Activated CD8-positive, alpha-beta T cell treated with anti-CD3 and anti-CD28 coated beads for 36 hours (primary cell): ENCODE data around the gene APBB1IP. TPM values are rescaled to one million over a fixed set of nuclear protein-coding genes. Genes with fewer than 3 reads are reported as not detected.

Experiments used
- ATAC-seq: fragments of 200-7000 bp; cut with Tn5 transposase; one replicate; pipeline ENCODE4 v1.10.0; 2021; ENCODE audit warnings: mild to moderate bottlenecking, moderate library complexity
- CTCF ChIA-PET: fragments of 350-600 bp; sonication (Branson Sonifier 250); formaldehyde crosslinking; loops from one replicate; lab custom pipeline; 2021; ENCODE audit warnings: antibody characterized with exemption; lab: Charles Lee
- POLR2A ChIA-PET: fragments of 350-600 bp; sonication (Branson Sonifier 250); formaldehyde crosslinking; loops from one replicate; lab custom pipeline; 2021; ENCODE audit warnings: antibody characterized with exemption; lab: Charles Lee
- DNase-seq: peaks from one replicate; pipeline ENCODE4 v3.0.0-alpha.2; 2020
- H3K27ac Mint-ChIP-seq: one replicate; pipeline ENCODE4 v1.8.0; 2021; ENCODE audit warnings: mild to moderate bottlenecking, mixed read lengths
- H3K27me3 Mint-ChIP-seq: one replicate; pipeline ENCODE4 v1.8.0; 2021; ENCODE audit warnings: mixed read lengths
- H3K36me3 Mint-ChIP-seq: one replicate; pipeline ENCODE4 v1.8.0; 2021; ENCODE audit warnings: low read depth, mixed read lengths
- H3K4me1 Mint-ChIP-seq: one replicate; pipeline ENCODE4 v1.8.0; 2021; ENCODE audit warnings: low read depth, mixed read lengths
- H3K4me3 Mint-ChIP-seq: one replicate; pipeline ENCODE4 v1.8.0; 2021; ENCODE audit warnings: mild to moderate bottlenecking, moderate library complexity, mixed read lengths
- H3K9me3 Mint-ChIP-seq: one replicate; pipeline ENCODE4 v1.8.0; 2021; ENCODE audit warnings: mixed read lengths
- CTCF ChIP-seq: fragments of 200-600 bp; IDR thresholded peaks from one replicate; pipeline ENCODE4 v1.8.0; 2022; ENCODE audit warnings: antibody characterized with exemption, mild to moderate bottlenecking
- intact Hi-C: fragments of 100-400 bp; cut with micrococcal nuclease; formaldehyde crosslinking; loops from one replicate; pipeline ENCODE4 v1.10.0; 2022
- total RNA-seq, 2 experiments: library from RNA; stranded (reverse); gene quantifications; one replicate each; pipeline ENCODE4 v1.2.3, GENCODE V29; 2021

APBB1IP gene
- total RNA-seq, 2 experiments from 2014 or later = 61.9 to 64.8 TPM

- DNase-seq (no peak), ATAC-seq (no peak)
- POLR2A ChIA-PET = interaction anchor here (1.2 to 1.5 kb wide), 3 partner anchors 11 to 51 kb away, joined by 3 to 5 read pairs (median 5); no protein-coding TSS in a partner anchor
- intact Hi-C loops = loop anchor here (5.0 kb wide), 1 partner anchor 94 kb away; no protein-coding TSS in a partner anchor
- CTCF ChIA-PET = interaction anchor here (0.7 to 1.7 kb wide), 2 partner anchors 14 to 40 kb away, joined by 3 read pairs; no protein-coding TSS in a partner anchor
- no peak for TF ChIP-seq CTCF
- Mint-ChIP-seq H3K4me1 (peaks cover 30% of the 10 kb centered on the region), H3K36me3 (peaks cover 6% of the 10 kb centered on the region), H3K4me3 (no peak overlapping the region), H3K9me3 (peaks cover 5% of the 10 kb centered on the region), H3K27me3 (no peaks in the 10 kb centered on the region), H3K27ac (peak overlapping the region; percentile 84)
Observed at GRCh38 chr10:26435852-26436251, 2.3 kb upstream of the APBB1IP start.

- Mint-ChIP-seq H3K36me3 (peaks cover 12% of the 10 kb centered on the region), H3K27me3 (no peaks in the 10 kb centered on the region), H3K4me1 (peaks cover 37% of the 10 kb centered on the region), H3K27ac (peak overlapping the region; percentile 82), H3K9me3 (peaks cover 5% of the 10 kb centered on the region), H3K4me3 (peak overlapping the region; percentile 43)
- CTCF ChIA-PET = interaction anchor here (1.1 kb wide), 1 partner anchor 120 kb away, joined by 3 read pairs; no protein-coding TSS in a partner anchor
- POLR2A ChIA-PET = interaction anchor here (1.2 to 1.5 kb wide), 2 partner anchors 11 to 13 kb away, joined by 3 to 5 read pairs; no protein-coding TSS in a partner anchor
- DNase-seq (peak; percentile 48), ATAC-seq (no peak)
- TF ChIP-seq CTCF = no peak
- intact Hi-C loops = loop anchor here (5.0 kb wide), 1 partner anchor 95 kb away; no protein-coding TSS in a partner anchor
Observed at GRCh38 chr10:26436848-26437247, 1.3 kb upstream of the APBB1IP start.

- no peak for TF ChIP-seq CTCF
- Mint-ChIP-seq H3K9me3 (peaks cover 5% of the 10 kb centered on the region), H3K4me3 (peak overlapping the region; percentile 95), H3K36me3 (peaks cover 21% of the 10 kb centered on the region), H3K27me3 (no peaks in the 10 kb centered on the region), H3K4me1 (peaks cover 51% of the 10 kb centered on the region), H3K27ac (peak overlapping the region; percentile 94)
- POLR2A ChIA-PET = interaction anchor here (0.6 to 2.3 kb wide), 7 partner anchors 8 to 1776 kb away, joined by 3 to 9 read pairs (median 4); no protein-coding TSS in a partner anchor
- peak; percentile 81 for ATAC-seq
- DNase-seq = peak; percentile 91
- intact Hi-C loops = loop anchor here (2.0 to 5.0 kb wide), 2 partner anchors 48 to 96 kb away; no protein-coding TSS in a partner anchor
- CTCF ChIA-PET = interaction anchor here (1.2 to 1.5 kb wide), 4 partner anchors 33 to 117 kb away, joined by 3 to 4 read pairs (median 3); no protein-coding TSS in a partner anchor
Observed at GRCh38 chr10:26438534-26439341, 597 bp downstream of the APBB1IP start.

GRCh38 chr10:26439406-26440087 is 1.4 kb downstream of the APBB1IP start:
- TF ChIP-seq CTCF = no peak
- DNase-seq (no peak), ATAC-seq (no peak)
- Mint-ChIP-seq H3K4me1 (peaks cover 56% of the 10 kb centered on the region), H3K4me3 (peak overlapping the region; percentile 95), H3K27ac (peak overlapping the region; percentile 94), H3K27me3 (no peaks in the 10 kb centered on the region), H3K9me3 (peaks cover 11% of the 10 kb centered on the region), H3K36me3 (peaks cover 29% of the 10 kb centered on the region)
- ChIA-PET CTCF (interaction anchor here (1.2 to 1.3 kb wide), 3 partner anchors 47 to 117 kb away, joined by 3 to 4 read pairs (median 3); no protein-coding TSS in a partner anchor), POLR2A (interaction anchor here (0.6 to 2.3 kb wide), 5 partner anchors 9 to 1775 kb away, joined by 3 to 9 read pairs (median 4); no protein-coding TSS in a partner anchor)
- intact Hi-C loops = loop anchor here (2.0 to 5.0 kb wide), 2 partner anchors 47 to 97 kb away; no protein-coding TSS in a partner anchor
